Measurements from ENCODE around the gene TOX3.

The TOX3 gene

GRCh38 chr16:52441886-52442285 lies 105.1 kb downstream of the TOX3 start:
- DNase-seq: no peak

DNA sequence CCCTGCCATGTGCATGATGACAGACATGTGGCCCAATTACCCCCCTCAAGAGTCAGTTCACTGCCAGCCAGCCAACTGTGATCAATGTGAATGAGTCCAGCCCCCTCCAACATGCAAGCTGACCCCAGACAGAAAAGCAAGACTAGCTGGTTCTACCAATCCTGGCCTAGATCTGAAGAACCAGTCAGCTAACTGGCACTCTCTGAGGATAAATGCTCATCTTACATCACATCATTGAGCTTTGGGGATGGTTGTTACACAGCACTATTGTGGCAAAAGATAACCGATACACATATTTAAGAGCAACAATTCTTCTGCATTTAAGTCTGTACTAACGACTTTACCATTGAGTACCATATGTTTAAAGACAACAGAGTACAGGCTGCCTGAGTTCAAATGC lies 106.7 kb downstream of the TOX3 start:
- DNase-seq: no peak

GRCh38 chr16:52439750-52440149 lies 107.2 kb downstream of the TOX3 start:
- no peak for DNase-seq

GRCh38 chr16:52439171-52439701 lies 107.7 kb downstream of the TOX3 start:
- no peak for DNase-seq

- DNase-seq: no peak
Observed at GRCh38 chr16:52437277-52437670, 109.7 kb downstream of the TOX3 start.

- no peak for DNase-seq
Observed at GRCh38 chr16:52436339-52437276, 110.3 kb downstream of the TOX3 start.

DNA sequence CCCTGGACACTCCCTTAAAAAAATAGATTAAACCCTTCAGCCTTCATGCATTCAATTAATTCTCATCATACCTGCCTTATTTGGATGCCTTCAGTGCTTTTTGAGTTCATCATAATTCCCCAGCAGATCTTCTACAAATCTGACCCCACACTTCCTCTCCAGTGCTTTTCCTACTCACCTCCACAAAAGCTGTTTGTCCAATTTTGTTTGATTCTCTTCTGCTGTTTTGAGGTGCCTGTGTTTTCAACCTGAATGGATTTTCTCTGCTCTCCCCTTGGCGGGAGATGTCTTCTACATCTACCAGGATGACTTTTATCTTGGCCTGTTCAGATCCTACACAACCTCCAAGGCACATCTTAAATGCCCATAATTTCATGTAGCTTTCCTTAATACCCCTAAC lies 112.7 kb downstream of the TOX3 start:
- no peak for DNase-seq

DNA sequence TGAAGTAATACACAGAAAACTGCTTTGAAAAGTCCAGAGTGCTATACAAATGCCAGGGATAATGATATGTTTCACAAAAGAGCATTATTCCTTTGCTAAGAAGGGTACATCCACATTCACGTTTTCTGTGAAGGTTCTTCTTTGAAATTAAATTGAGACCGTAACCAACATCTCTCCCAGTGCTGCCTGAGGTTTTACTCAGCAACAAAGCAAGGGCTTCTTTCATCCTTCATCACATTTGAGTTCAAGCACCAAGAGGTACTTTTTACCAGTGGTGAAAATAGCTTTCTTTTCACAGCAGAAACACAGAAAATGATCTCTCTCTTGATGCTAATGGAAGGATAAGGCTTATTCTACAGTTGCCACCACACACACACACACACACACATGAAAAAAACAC lies 113.3 kb downstream of the TOX3 start:
- no peak for DNase-seq

DNA sequence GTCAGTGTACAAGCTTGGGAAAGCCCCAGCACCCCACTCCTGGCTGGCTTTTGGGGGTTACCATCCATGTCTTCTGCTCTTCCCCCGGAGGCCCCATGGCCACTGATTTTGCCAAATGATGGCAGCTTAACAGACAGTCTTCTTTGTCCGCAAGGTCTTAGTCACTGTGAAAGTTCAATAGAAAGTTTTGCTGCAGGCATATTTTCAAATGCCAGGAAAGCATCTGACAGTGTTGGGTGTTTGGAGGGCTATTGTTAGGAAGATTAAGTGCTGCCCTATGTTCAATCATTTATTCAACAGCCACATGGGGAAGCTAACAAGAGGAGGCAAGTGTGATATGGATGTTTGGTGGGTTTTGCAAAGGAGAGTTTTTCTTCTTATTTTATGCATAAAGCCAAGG lies 122.4 kb downstream of the TOX3 start:
- no peak for DNase-seq

GRCh38 chr16:52422307-52422706 lies 124.6 kb downstream of the TOX3 start:
- DNase-seq: no peak

DNA sequence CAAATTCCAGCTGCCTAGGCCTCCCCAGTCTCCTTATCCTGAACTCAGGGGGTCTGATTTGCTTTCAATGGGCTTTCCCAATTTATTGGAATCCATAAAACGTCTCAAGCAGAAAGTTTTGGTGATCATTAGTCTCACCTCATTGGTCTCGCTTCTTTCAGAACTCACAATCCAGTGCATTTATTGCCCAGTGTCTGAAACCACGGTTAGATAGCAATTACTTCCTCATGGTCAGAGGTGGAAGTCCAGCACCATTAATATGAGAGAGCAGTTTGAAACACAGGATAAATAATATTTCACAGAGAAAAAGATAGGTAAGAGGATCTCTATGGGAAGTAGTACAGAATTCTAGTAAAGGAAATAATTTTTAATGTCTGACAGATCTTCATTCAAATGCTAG lies 128.7 kb downstream of the TOX3 start:
- DNase-seq: no peak

GRCh38 chr16:52416888-52417287 lies 130.1 kb downstream of the TOX3 start:
- DNase-seq: no peak

DNA sequence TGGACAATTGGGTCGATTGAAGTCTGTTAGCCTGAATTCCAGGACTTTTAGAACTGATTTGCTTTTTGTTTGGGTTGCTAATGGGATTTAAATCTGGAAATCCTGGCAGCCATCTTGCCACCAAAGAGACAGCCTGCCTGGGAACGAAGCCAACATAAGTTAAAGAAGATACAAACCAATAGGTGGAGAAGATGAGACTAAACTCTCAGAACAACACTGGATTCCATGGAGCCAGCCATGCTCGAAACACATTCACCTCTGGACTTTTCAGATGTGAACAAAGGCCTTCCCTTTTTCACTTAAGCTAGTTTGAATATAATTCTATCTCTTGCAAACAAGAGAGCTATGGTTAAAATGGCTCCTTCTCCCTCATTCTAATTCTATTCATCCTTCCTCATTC lies 135.9 kb downstream of the TOX3 start:
- no peak for DNase-seq

DNA sequence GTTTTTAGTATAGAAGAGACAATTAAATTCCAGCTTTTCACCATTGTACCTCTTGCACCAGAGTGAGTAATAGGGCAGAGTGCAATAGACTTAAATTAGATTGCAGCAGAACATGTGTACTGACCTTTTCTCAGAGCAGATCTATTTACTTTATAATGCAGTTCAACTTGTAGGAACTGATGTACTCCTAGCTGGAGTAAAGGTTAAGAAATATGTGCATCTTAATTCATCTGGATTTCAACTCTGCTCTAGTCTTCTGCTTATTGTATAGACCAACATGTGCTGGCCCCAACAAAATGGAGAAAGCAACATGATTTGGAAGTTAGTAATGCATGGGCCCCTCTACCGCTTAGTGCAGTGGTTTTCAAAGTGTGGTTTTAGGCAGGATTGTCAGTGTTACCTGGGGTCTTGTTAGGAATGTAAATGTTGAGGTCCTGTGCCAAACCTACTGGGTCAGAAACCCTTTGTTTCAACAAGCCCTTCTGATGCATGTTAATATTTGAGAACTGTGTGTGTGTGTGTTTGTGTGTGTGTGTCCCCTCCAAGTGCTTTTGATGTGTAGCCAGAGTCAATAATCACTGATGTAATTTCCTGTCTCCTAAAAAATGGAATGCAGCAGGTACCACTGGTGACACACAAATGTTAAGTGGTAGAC lies 138.6 kb downstream of the TOX3 start:
- DNase-seq: no peak

GRCh38 chr16:52407778-52408177 lies 139.2 kb downstream of the TOX3 start:
- no peak for DNase-seq

DNA sequence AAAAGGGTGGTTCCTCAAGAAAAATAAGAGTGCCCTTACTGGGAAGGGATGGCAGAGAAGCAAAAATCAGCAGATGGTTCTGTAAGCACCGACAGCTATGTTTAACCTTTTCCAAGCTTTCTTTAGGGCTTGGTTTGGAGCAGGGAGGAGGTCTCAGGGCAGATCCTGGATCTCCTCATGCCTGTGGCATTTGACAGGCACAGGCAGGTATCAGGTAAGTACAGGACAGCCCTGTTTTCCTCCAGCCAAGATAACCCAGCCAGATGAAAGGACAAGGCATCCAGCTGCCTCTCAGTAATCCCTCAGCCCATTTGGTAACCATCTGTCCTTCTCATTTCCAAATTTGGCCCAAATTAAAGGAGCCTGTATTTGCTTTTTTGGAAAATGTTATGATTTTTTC lies 141.5 kb downstream of the TOX3 start:
- DNase-seq: no peak

- DNase-seq: no peak
Observed at GRCh38 chr16:52404546-52404945, 142.4 kb downstream of the TOX3 start.

GRCh38 chr16:52399116-52399515 lies 147.8 kb downstream of the TOX3 start:
- no peak for DNase-seq

GRCh38 chr16:52398491-52398960 lies 148.4 kb downstream of the TOX3 start:
- no peak for DNase-seq

DNA sequence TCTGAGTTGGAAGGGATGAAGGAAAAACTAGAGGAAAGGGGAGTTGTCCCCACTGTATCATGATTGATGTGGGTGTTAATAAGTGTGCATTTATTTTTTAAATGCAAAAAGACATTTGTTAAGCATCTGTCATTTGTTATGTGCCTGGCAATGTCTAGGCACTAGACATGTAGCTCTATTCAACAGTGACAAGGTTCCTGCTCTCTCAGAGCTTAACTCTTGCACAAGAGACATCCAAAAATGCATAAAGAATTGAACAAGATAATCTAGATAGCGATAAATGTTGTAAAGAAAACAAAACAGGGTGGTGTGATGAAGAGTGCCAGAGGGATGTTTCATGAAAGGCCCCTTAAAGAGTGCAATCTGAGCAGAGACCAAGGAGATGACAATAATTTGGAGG lies 148.9 kb downstream of the TOX3 start:
- DNase-seq: no peak

- DNase-seq: no peak
Observed at GRCh38 chr16:52393448-52393847, 153.5 kb downstream of the TOX3 start.

GRCh38 chr16:52389045-52389444 lies 157.9 kb downstream of the TOX3 start:
- no peak for DNase-seq
